ENCODE results near the gene SLC39A3.

The SLC39A3 gene

DNA sequence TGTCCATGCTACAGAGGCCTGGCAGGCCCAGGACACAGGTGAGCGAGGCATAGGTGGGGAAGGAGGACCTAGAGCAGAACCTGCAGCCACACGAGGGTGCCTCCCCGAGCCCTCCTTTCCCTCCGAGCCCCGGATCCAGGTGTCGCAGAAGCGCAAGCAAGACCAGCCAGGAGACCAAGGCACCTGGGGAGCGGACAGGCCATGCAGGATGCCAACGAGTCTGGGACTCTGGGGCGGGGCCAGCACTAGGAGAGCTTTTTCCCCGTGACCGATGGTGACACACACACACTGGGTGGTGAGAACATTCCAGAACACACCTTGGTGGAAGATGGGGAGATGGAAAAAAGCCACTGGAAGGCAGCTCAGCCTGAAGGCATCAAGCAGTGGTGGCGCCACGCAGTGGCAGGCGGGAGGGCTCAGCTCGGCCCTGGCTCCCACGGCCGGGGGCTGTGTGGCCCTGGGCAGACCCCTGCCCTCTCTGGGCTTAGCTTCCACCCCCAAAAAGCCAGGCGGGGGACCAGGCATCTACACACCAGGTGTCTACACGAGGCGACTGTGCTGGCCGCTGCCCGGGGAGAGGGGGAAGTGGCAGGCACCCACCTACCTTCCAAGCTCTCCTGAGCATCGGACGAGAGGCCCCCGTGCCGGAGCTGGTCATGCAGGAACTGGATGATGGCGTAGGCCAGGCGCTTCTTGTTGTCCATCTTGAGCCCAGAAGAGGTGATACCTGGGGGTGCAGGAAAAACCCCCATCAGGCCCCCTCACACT, 28.7 kb upstream of the SLC39A3 start:
- no peak for DNase-seq

DNA sequence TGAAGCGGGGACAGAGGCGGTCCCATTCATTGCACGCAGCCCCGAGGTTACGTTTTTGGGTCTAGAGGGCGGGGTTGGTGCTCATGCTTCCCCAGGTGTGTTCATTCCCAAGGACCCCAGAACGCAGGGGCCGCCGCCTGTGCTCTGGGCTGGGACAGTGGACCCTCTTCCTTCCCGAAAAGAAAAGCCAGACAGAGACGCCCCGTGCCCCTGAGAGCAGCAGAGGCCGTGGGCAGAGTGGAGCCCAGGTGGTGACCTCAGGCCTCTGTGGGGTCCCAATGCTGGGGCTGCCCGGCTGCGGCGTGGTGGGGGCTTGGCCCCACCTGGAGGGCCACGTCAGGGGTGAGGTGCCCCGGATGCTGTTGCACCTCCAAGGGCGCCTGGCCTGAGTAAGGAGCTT, 27.9 kb upstream of the SLC39A3 start:
- DNase-seq, result no peak

DNA sequence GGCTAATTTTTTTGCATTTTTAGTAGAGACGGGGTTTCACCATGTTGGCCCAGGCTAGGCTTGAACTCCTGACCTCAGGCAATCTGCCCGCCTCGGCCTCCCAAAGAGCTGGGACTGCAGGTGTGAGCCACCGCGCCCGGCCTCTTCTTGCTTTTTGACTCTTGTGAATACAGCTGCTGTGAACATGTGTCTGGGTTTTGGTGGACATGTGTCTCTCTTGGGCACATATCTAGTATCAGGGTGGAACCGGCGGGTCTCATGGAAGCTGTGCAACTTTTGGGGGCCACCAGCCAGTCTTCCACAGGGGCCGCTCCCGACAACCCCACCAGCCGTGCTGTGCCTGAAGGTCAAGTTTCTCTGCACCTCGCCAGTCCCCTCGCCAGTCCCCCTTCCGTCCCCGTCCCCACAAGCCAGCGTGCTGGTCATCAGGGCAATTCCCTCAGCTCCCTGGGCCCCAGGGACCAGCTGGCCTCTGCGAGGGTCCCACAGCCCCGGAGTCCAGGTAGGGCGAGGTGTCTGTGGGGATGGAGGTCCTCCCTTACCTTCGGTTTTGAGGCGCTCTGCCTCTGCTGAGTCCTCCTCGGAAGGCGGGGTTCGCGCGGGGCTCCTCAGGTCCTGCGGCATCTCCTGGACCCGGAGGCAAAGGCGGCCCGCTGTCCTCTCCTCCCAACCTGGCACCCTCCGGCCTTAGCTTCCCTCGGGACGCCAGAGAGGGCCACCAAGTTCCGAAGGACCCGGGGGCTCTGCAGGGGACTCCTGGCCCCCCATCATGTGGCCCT, 27.0 kb upstream of the SLC39A3 start:
- DNase-seq, result no peak

GRCh38 chr19:2765376-2765775, 25.6 kb upstream of the SLC39A3 start:
- no peak for DNase-seq

DNA sequence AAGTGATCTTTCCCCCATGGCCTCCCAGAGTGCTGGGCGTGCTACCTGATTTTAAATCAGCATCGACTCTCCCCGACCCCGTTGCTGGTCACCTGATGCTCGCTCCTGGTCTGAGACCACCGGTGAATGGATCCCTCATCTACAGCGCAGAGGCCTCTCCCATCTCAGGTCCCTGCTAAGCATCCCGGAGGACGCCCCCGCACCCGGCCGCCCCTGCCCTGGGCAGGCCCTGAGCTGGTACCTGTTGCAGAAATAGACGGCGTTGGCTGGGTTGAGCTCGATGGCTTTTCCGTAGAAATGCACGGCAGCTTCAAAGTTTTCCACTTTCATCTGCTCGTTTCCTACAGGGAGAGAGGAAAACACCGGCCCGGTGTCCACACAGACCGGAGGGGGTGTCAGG, 25.1 kb upstream of the SLC39A3 start:
- no peak for DNase-seq

- DNase-seq, result no peak
These were observed 23.9 kb upstream of the SLC39A3 start for GRCh38 chr19:2763687-2764086.

DNA sequence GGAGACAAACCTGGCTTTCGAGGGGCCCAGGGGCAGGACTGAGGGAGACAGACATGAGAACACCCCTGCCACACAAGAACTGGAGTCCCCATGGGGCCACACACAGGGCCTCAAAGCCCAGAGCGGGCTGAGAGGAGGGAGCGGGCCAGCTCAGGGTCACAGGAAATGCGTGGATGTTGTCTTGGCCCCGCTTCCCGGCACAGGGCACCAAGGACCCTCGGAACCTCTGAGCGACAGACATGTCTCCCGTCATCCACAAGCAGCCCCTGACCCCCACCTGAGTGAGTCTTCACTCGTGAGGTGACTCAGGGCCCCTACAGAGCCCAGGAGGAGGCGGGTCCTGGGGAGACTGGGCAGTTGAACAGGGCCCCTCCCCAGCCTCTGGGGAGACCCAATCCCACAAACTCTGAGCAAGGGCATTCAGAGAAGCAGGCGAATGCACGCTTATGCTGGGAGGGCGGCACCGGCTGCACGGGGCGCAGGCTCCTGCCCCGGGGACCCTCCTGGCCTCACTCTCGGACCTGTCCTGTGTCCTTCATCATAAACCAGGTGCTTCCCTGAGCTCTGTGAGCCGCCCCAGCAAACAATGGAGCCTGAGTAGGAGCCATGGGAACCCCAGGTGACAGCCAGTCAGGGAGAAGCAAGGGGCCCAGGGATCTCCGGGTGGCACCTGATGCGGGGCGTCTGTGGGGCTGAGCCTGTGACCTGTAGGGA, 23.1 kb upstream of the SLC39A3 start:
- no peak for DNase-seq

GRCh38 chr19:2761876-2762782, 22.3 kb upstream of the SLC39A3 start:
- DNase-seq, result no peak

- no peak for DNase-seq
These were observed 21.5 kb upstream of the SLC39A3 start for GRCh38 chr19:2761309-2761677.

- no peak for DNase-seq
These were observed 20.1 kb upstream of the SLC39A3 start for GRCh38 chr19:2759965-2760364.

GRCh38 chr19:2759362-2759761, 19.5 kb upstream of the SLC39A3 start:
- no peak for DNase-seq

DNA sequence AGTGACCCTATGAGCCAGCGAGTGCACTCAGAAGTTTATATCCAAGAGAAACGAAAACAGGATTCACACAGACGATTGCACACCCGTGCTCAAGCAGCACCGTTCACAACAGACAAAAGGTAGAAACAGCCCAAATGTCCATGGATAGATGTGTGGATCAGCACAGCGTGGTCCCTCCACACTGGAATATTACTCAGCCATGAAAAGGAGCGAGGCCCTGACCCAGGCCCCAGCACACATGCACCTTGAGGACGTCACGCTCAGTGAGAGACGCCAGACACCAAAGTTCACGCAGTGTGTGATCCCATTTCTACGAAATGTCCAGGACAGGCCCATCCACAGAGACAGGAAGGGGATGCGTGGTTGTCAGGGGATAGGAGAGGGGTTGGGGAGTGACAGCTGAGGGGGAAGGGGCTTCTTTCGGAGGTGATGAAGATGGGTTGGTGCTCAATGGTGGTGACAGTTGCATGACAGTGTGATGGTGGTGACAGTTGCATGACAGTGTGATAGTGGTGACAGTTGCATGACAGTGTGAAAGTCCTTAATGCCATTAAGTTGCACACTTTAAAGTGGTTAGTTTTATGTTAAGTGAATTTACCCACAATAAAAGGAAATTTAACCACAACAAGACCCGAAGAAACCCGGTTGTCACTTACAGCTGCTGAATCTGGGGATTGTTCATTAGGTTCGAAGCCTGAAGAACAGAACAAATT, 18.9 kb upstream of the SLC39A3 start:
- no peak for DNase-seq

DNA sequence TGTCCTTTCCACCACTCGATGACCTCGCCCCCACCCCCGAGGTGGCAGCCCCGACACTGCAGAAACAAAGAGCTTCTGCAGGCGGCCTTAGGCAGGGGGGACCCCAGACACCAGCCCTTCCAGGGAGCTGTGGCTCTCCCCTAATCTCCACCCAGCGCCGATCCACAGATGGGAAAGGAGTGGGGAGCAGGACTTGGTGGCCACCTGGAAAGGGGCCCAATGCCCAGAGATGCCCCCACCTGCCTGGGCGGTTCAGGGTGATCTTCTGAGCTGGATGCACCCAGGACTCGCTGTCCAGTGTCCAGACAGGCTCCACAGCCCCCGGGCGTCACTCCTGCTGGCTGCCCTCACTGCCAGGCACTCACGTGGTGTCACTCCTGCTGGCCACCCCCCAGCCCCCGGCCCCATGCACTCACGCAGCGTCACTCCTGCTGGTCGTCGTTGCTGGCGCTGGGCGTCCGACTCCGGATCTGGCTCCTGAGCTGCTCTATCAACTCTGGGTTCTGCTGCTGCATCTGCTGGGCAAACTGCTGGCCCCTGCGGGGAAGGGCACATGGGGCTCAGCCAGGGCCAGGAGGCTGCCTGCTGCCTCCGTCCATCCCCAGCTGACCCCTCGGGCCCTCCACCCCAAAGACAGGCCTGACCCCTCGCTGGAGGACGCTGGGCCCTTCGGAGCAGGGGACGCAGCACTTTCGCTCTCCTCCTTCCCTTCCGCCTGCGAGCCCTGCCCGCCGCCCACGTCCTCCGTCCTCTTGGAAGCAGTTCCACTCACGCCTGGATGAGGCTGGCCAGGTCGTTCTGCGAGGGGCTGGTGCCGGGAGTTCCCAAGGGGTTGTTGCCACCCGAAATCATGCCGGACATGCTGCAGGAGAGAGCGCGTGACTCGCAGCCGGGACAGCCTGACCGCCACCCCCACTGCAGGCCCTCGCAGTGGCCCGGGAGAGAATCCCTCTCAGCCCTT, 17.4 kb upstream of the SLC39A3 start:
- DNase-seq, result no peak

- no peak for DNase-seq
These were observed 16.7 kb upstream of the SLC39A3 start for GRCh38 chr19:2756477-2756876.

DNA sequence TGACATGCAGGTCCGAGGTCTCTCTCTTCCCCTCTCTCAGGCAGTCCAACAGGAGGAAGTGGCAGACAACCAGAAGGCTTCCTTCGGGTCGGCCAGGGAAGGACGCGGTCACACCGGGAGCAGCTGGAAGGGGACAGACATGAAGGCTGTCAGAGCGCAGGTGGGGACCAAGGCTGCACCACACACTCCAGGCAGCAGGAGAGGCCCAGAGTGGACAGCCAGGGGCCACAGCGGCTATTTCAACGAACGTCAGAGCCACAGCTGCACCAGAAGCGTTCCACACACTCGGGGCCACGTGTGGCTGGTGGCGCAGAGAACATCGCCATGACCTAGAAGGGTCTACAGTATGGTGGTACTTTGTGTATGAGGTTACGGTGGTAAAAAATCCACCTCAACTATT, 16.0 kb upstream of the SLC39A3 start:
- no peak for DNase-seq

DNA sequence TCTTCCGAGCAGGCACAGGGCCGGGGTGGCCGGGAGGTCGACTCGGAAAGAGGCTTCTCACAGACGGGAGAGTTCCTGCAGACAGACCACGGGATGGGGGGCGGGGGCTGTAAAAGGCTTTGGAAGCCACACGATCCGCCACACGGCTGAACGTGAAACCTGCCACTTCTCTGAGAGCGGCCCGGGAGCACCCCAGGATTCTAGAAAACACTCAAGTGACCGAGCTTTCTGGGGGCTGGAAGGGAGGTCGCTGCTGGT, 15.6 kb upstream of the SLC39A3 start:
- no peak for DNase-seq

- DNase-seq, result no peak
These were observed 15.0 kb upstream of the SLC39A3 start for GRCh38 chr19:2754659-2755447.

- DNase-seq, result no peak
These were observed 11.6 kb upstream of the SLC39A3 start for GRCh38 chr19:2751438-2751830.

- DNase-seq, result no peak
These were observed 11.1 kb upstream of the SLC39A3 start for GRCh38 chr19:2750808-2751437.

DNA sequence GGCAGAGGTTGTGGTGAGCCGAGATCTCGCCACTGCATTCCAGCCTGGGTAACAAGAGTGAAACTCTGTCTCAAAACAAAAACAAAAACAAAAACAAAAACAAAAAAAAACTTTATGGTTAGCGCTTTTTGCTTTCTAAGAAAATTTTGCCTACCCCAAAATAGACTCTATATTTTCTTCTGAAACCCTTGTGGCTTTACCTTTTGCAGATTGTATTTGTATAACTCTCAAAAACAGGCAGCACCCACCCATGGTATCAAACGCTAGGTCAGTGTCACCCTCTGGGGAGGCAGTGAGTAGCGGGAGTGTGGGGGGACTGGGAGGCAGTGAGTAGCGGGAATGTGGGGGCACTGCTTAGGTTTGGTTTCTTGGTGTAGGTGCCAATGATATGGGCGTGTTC, 7.5 kb upstream of the SLC39A3 start:
- DNase-seq, result no peak

Measured in right forelimb (tissue), 1 donor.